Breast epithelium (tissue), 3 donors: ENCODE data around the gene SRGAP3.

Source experiments
- POLR2A ChIP-seq: fragments of 450-650 bp; IDR thresholded peaks from one replicate; pipeline ENCODE4 v1.6.1; 2016; ENCODE audit warnings: antibody characterized with exemption, mild to moderate bottlenecking, moderate library complexity
- POLR2AphosphoS5 ChIP-seq, 3 donors: sonication (generic); formaldehyde crosslinking; IDR thresholded peaks; one replicate each; pipeline ENCODE4 v1.6.1; 2017; ENCODE audit warnings: antibody characterized with exemption in 3 of 3
- TF ChIP-seq, protein P1 (sequence below), 3 donors: fragments of 450-650 bp; IDR thresholded peaks; one replicate each; pipeline ENCODE4 v1.5.1; 2016 to 2017; ENCODE audit warnings: antibody characterized with exemption in 3 of 3, mild to moderate bottlenecking in 3 of 3, moderate library complexity in 3 of 3

DNA sequence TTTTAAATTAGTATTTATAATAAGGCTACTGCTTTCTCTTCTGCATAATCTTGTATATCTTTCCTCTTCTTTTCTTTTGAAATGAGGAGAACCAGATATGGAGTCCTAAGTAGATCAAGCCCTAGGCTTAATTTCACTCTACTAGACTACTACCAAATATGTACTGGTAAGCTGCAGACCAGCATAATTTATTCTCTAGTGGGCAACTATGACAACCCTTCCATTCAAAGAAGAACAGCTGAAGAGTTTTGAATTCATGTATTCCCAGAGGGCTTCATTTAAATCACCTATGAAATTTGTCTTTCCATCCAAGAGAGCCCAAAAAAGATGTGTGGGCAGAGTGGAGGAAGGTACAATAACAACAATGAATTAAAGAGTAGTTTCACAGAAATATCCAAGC lies 296.1 kb downstream of the SRGAP3 start:
- TF ChIP-seq, protein P1, sequence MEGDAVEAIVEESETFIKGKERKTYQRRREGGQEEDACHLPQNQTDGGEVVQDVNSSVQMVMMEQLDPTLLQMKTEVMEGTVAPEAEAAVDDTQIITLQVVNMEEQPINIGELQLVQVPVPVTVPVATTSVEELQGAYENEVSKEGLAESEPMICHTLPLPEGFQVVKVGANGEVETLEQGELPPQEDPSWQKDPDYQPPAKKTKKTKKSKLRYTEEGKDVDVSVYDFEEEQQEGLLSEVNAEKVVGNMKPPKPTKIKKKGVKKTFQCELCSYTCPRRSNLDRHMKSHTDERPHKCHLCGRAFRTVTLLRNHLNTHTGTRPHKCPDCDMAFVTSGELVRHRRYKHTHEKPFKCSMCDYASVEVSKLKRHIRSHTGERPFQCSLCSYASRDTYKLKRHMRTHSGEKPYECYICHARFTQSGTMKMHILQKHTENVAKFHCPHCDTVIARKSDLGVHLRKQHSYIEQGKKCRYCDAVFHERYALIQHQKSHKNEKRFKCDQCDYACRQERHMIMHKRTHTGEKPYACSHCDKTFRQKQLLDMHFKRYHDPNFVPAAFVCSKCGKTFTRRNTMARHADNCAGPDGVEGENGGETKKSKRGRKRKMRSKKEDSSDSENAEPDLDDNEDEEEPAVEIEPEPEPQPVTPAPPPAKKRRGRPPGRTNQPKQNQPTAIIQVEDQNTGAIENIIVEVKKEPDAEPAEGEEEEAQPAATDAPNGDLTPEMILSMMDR (IDR thresholded peaks at IDR 0.05), result no peak
- no peak for TF ChIP-seq POLR2AphosphoS5 (IDR thresholded peaks at IDR 0.05)
- no peak for TF ChIP-seq POLR2A
